GM19193 (cell line): Measurements from ENCODE around the gene NTSR1.

ENCODE experiments used
- POLR2A ChIP-seq: IDR thresholded peaks from 4 replicates; pipeline ENCODE4 v1.6.1; 2011; ENCODE audit not compliant: insufficient read depth, insufficient read length; ENCODE audit errors: extremely low read depth

The NTSR1 gene

GRCh38 chr20:62800314-62801259 lies 92.0 kb downstream of the NTSR1 start:
- no peak for TF ChIP-seq POLR2A

- TF ChIP-seq POLR2A = no peak
Observed at GRCh38 chr20:62801284-62802010, 92.8 kb downstream of the NTSR1 start.

GRCh38 chr20:62802026-62802712 lies 93.5 kb downstream of the NTSR1 start:
- no peak for TF ChIP-seq POLR2A

- no peak for TF ChIP-seq POLR2A
Observed at GRCh38 chr20:62804021-62804626, 95.5 kb downstream of the NTSR1 start.

GRCh38 chr20:62804627-62805154 lies 96.1 kb downstream of the NTSR1 start, which contains the start of gene OGFR:
OGFR (plus strand) TSS chr20:62804835; CDS start chr20:62804860, 25 bp downstream.
- TF ChIP-seq POLR2A = peak; percentile 78

GRCh38 chr20:62805155-62805710 lies 96.6 kb downstream of the NTSR1 start:
- TF ChIP-seq POLR2A = no peak

- TF ChIP-seq POLR2A = no peak
Observed at GRCh38 chr20:62805711-62806382, 97.2 kb downstream of the NTSR1 start.

GRCh38 chr20:62806383-62807050 lies 97.9 kb downstream of the NTSR1 start:
- TF ChIP-seq POLR2A = no peak

GRCh38 chr20:62807444-62808210 lies 99.0 kb downstream of the NTSR1 start:
- TF ChIP-seq POLR2A = no peak

GRCh38 chr20:62808211-62808865 lies 99.7 kb downstream of the NTSR1 start:
- TF ChIP-seq POLR2A = no peak

GRCh38 chr20:62809530-62810428 lies 101.1 kb downstream of the NTSR1 start:
- no peak for TF ChIP-seq POLR2A

GRCh38 chr20:62811320-62811719 lies 102.7 kb downstream of the NTSR1 start:
- no peak for TF ChIP-seq POLR2A
